Caco-2 (cell line): ENCODE results near the gene FPGS. TPM values are rescaled to one million over a fixed set of nuclear protein-coding genes. Genes with fewer than 3 reads are reported as not detected.
"Not testable (repeated sequence)": the region's sequence is repeated elsewhere in the genome, so short reads cannot be mapped to it uniquely, and the experiment has no call there.

Experiments used
- BruUV-seq: library from RNA; stranded (reverse); fragments of 400-500 nt; replicated peaks from 2 replicates; lab custom pipeline; 2021; lab: Mats Ljungman, UMichigan
- CTCF ChIA-PET: fragments of 300-600 bp; sonication (Branson Sonifier 250); formaldehyde crosslinking; loops from one replicate; lab custom pipeline; 2022; ENCODE audit warnings: antibody characterized with exemption; lab: Charles Lee
- POLR2A ChIA-PET: fragments of 300-600 bp; sonication (Branson Sonifier 250); formaldehyde crosslinking; loops from one replicate; lab custom pipeline; 2022; ENCODE audit warnings: antibody characterized with exemption; lab: Charles Lee
- DNase-seq, 2 experiments: peaks; one replicate each; pipeline versions ENCODE4 v3.0.0 to v3.0.0-alpha.2; 2020 to 2022
- H3K27me3 ChIP-seq: replicated peaks from 2 replicates; pipeline ENCODE4 v1.6.0; 2011; ENCODE audit warnings: low read length; ENCODE audit not compliant: control insufficient read depth, insufficient read depth
- H3K36me3 ChIP-seq: 2 replicates; pipeline ENCODE4 v1.5.1; 2011; ENCODE audit warnings: low read length; ENCODE audit not compliant: control insufficient read depth, insufficient read depth
- H3K4me1 ChIP-seq: fragments of 250-450 bp; sonication (Bioruptor Pico); 2 replicates; pipeline ENCODE4 v1.5.1; 2020; ENCODE audit warnings: mild to moderate bottlenecking
- H3K4me3 ChIP-seq: 2 replicates; pipeline ENCODE4 v1.5.1; 2011; ENCODE audit warnings: low read depth, mild to moderate bottlenecking, control low read depth, low read length
- H3K9me3 ChIP-seq: fragments of 250-450 bp; sonication (Bioruptor Pico); 2 replicates; pipeline ENCODE4 v1.5.1; 2020; ENCODE audit warnings: mild to moderate bottlenecking, moderate library complexity
- H3K27ac Mint-ChIP-seq: one replicate; pipeline ENCODE4 v1.8.0; 2022; ENCODE audit warnings: mixed read lengths; ENCODE audit not compliant: unreplicated experiment
- H3K27me3 Mint-ChIP-seq: one replicate; pipeline ENCODE4 v1.8.0; 2022; ENCODE audit warnings: mixed read lengths; ENCODE audit not compliant: insufficient read depth, unreplicated experiment
- H3K36me3 Mint-ChIP-seq: one replicate; pipeline ENCODE4 v1.8.0; 2022; ENCODE audit warnings: mild to moderate bottlenecking, mixed read lengths; ENCODE audit not compliant: insufficient read depth, unreplicated experiment
- H3K4me1 Mint-ChIP-seq: one replicate; pipeline ENCODE4 v1.8.0; 2022; ENCODE audit warnings: low read depth, mixed read lengths; ENCODE audit not compliant: unreplicated experiment
- H3K4me3 Mint-ChIP-seq: one replicate; pipeline ENCODE4 v1.8.0; 2022; ENCODE audit warnings: mild to moderate bottlenecking, moderate library complexity, mixed read lengths; ENCODE audit not compliant: unreplicated experiment
- H3K9me3 Mint-ChIP-seq: one replicate; pipeline ENCODE4 v1.8.0; 2022; ENCODE audit warnings: mixed read lengths; ENCODE audit not compliant: unreplicated experiment
- intact Hi-C: fragments of 100-400 bp; cut with micrococcal nuclease; formaldehyde crosslinking; loops from one replicate; pipeline ENCODE4 v1.10.0; 2022; ENCODE audit not compliant: unreplicated experiment
- total RNA-seq: library from RNA; stranded (reverse); gene quantifications from 2 replicates; pipeline ENCODE4 v1.2.3, GENCODE V29; 2022
- TF ChIP-seq, protein P1 (sequence below), 2 experiments: fragments of 200-600 bp in 1 of 2; IDR thresholded peaks; 1 replicate in 1 of 2; 2 replicates in 1 of 2; pipeline versions ENCODE4 v1.5.1 to v1.8.0; 2011 to 2022; ENCODE audit warnings: antibody characterized with exemption in 1 of 2, control low read depth in 1 of 2, inconsistent platforms in 1 of 2, low read depth in 1 of 2, low read length in 1 of 2, mild to moderate bottlenecking in 1 of 2, moderate library complexity in 1 of 2; ENCODE audit not compliant: insufficient read depth in 1 of 2, severe bottlenecking in 1 of 2, unreplicated experiment in 1 of 2

Gene FPGS
- total RNA-seq, 1 experiment from 2014 or later = 54.4 TPM

DNA sequence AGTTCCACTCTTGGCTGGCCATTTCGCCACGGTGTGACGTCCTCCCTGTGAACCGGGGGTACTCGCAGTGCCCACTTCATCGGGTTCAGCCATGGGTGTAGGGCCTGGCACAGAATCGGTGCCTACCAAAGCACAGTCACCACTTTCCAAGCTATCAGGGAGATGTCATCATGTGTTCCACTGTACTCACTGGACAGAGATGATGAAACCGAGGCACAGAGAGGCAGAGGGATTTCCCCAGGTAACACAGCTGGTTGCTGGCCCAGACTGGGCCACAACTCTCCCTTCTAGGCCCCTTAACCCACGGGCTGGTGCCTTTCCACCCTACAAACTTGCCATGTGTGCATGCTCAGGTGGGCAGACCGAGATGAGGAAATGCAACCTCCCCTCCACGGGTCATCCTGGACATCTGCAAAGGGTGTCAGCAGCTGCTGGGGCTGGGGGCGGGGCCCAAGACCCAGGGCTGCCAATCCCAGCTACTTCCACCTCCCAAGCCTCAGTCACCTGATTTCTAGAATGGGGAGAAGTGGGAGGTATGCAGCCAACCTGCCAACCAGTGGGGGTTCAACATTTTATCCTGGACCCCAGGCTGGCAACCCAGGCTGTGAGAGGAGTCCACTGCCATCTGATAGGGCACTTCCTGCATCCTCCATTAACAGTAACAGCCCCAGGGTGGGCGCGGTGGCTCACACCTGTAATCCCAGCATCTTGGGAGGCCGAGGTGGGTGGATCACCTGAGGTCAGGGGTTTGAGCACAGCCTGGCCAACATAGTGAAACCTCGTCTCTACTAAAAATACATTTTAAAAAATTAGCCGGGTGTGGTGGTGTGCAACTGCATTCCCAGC is 23.3 kb upstream of the FPGS start:
- intact Hi-C loops = no loop called here
- no peaks in the 10 kb centered on the region for H3K9me3 ChIP-seq
- no peaks in the 10 kb centered on the region for H3K27me3 ChIP-seq
- ChIA-PET CTCF (interaction anchor here (0.5 to 1.1 kb wide), 2 partner anchors 8 to 91 kb away, joined by 3 read pairs; no protein-coding TSS in a partner anchor), POLR2A (no interaction called here)
- Mint-ChIP-seq H3K27me3 (no peaks in the 10 kb centered on the region), H3K36me3 (no peaks in the 10 kb centered on the region), H3K9me3 (no peaks in the 10 kb centered on the region), H3K27ac (no peak overlapping the region), H3K4me3 (no peak overlapping the region), H3K4me1 (no peaks in the 10 kb centered on the region)
- no peak overlapping the region for H3K4me3 ChIP-seq
- TF ChIP-seq, protein P1, sequence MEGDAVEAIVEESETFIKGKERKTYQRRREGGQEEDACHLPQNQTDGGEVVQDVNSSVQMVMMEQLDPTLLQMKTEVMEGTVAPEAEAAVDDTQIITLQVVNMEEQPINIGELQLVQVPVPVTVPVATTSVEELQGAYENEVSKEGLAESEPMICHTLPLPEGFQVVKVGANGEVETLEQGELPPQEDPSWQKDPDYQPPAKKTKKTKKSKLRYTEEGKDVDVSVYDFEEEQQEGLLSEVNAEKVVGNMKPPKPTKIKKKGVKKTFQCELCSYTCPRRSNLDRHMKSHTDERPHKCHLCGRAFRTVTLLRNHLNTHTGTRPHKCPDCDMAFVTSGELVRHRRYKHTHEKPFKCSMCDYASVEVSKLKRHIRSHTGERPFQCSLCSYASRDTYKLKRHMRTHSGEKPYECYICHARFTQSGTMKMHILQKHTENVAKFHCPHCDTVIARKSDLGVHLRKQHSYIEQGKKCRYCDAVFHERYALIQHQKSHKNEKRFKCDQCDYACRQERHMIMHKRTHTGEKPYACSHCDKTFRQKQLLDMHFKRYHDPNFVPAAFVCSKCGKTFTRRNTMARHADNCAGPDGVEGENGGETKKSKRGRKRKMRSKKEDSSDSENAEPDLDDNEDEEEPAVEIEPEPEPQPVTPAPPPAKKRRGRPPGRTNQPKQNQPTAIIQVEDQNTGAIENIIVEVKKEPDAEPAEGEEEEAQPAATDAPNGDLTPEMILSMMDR (IDR thresholded peaks at IDR 0.05; ENCODE audit: insufficient read depth in 1 of 2, low read depth in 1 of 2, low read length in 1 of 2, severe bottlenecking in 1 of 2, unreplicated experiment in 1 of 2) = no peak
- no peaks in the 10 kb centered on the region for H3K36me3 ChIP-seq
- no TSS peak for BruUV-seq
- no peak for DNase-seq
- H3K4me1 ChIP-seq = no peaks in the 10 kb centered on the region

GRCh38 chr9:127780126-127780885 is 22.4 kb upstream of the FPGS start:
- Mint-ChIP-seq H3K27ac (no peak overlapping the region), H3K4me1 (no peaks in the 10 kb centered on the region), H3K9me3 (no peaks in the 10 kb centered on the region), H3K27me3 (no peaks in the 10 kb centered on the region), H3K36me3 (no peaks in the 10 kb centered on the region), H3K4me3 (no peak overlapping the region)
- TF ChIP-seq, protein P1 (IDR thresholded peaks at IDR 0.05; ENCODE audit: insufficient read depth in 1 of 2, low read depth in 1 of 2, low read length in 1 of 2, severe bottlenecking in 1 of 2, unreplicated experiment in 1 of 2) = no peak
- DNase-seq = no peak
- intact Hi-C loops = loop anchor here (10.0 kb wide), 1 partner anchor 276 kb away; no protein-coding TSS in a partner anchor
- Histone ChIP-seq H3K4me1 (no peaks in the 10 kb centered on the region), H3K27me3 (no peaks in the 10 kb centered on the region), H3K9me3 (no peaks in the 10 kb centered on the region), H3K4me3 (no peak overlapping the region), H3K36me3 (no peaks in the 10 kb centered on the region)
- POLR2A ChIA-PET = interaction anchor here (0.7 kb wide), 2 partner anchors 12 to 51 kb away, joined by 6 to 14 read pairs; no protein-coding TSS in a partner anchor
- no TSS peak for BruUV-seq
- CTCF ChIA-PET = interaction anchor here (0.5 to 0.9 kb wide), 4 partner anchors 9 to 536 kb away, joined by 3 to 9 read pairs (median 3); no protein-coding TSS in a partner anchor

DNA sequence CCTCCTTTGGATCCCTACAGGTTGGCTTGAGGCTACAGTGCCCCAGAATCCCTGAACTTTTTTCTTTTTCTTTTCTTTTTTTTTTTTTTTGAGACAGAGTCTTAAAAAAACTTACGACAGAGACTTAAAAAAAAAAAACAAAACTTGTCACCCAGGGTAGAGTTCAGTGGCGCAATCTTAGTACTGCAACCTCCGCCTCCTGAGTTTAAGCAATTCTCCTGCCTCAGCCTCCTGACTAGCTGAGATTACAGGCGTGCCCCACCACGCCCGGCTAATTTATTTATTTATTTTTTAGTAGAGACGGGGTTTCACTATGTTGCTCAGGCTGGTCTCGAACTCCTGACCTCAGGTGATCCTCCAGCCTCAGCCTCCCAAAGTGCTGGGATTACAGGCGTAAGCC is 21.8 kb upstream of the FPGS start:
- not testable (repeated sequence) for H3K27me3 Mint-ChIP-seq, H3K27ac Mint-ChIP-seq, H3K4me3 ChIP-seq, H3K4me3 Mint-ChIP-seq, H3K27me3 ChIP-seq, BruUV-seq, DNase-seq, H3K36me3 Mint-ChIP-seq, H3K9me3 ChIP-seq, H3K4me1 ChIP-seq, H3K36me3 ChIP-seq, H3K9me3 Mint-ChIP-seq, H3K4me1 Mint-ChIP-seq
- intact Hi-C loops = loop anchor here (10.0 kb wide), 1 partner anchor 276 kb away; no protein-coding TSS in a partner anchor
- POLR2A ChIA-PET = interaction anchor here (0.7 kb wide), 2 partner anchors 11 to 50 kb away, joined by 6 to 14 read pairs; no protein-coding TSS in a partner anchor
- CTCF ChIA-PET = interaction anchor here (0.6 to 0.9 kb wide), 3 partner anchors 10 to 536 kb away, joined by 3 to 9 read pairs (median 3); no protein-coding TSS in a partner anchor
